HG03175 (cell line): ENCODE data around the gene COP1.

Experiments
- ATAC-seq: cut with Tn5 transposase; IDR thresholded peaks from one replicate; pipeline ENCODE4 v1.9.1; 2021; ENCODE audit warnings: mild to moderate bottlenecking, moderate library complexity; ENCODE audit not compliant: unreplicated experiment

The COP1 gene

DNA sequence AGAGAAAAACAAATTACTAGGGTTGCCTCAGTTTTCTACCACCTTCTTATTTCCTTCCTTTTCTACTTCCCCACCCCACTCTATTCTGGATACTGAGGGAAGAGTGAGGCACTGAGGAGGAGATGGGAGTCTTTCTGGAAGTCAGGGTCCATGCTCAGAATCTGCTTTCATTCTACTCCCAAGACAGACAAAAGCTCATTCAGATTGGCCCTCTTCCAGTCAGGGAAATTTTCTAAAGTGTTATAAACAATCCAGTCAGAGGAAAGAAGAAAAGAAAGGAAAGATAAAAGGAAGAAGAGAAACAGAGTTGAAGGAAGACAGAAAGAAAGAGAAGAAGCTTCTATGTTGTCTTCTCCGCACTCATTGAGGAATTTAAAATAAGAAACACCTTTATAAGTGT is 228.6 kb downstream of the COP1 start:
- ATAC-seq = no peak

DNA sequence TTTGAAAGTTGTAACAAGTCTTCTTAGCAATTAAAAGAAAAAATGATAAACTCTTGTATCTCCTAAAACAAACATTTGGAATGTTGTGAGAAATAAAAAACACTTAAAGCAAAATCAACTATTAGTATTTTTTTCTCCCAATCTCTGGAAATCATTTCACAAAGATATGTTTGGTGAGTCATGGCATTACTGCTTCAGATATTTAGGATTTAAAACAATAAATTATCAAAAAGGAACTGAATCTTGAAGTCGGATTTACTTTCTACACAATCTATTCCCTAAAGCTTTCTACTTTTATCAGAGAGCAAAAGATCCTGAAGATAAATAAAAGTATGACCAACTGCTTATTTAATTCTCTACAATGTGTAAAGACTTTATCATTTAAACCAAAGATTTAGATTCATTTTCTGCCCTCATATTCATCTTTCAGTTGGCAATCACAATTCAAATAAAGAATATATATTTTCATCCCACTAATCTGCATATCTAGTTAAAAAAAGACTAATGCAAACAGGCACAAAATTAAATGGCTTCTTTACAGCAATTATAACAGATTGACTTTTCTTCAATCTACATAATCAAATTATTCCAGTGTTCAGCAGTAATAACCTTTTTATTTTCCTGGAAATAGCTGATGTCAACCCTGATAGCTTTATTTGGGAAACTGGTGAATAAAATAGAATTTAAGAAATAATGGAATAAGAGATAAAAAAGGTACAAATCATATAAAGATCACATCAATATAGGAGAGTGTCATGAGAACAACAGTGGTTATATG is 230.0 kb downstream of the COP1 start:
- no peak for ATAC-seq

DNA sequence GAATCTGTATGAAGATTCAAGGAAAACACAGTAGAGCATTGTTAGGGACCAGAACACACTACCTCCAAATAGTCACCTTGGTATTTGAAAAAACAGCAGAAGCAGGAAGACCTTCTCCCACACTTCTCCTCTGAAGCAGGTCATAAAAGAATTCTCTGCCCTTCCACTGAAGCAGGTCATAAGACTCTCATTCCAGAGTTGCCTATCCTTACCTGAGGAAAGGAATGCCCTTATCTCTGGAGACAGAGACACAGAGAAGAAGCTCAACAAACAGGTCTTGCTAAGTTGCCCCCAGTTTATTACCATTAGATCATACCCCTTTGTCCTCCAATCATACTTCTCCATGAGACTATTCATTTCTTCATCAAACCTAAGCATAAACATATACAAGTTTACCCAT is 237.9 kb downstream of the COP1 start:
- ATAC-seq = no peak

DNA sequence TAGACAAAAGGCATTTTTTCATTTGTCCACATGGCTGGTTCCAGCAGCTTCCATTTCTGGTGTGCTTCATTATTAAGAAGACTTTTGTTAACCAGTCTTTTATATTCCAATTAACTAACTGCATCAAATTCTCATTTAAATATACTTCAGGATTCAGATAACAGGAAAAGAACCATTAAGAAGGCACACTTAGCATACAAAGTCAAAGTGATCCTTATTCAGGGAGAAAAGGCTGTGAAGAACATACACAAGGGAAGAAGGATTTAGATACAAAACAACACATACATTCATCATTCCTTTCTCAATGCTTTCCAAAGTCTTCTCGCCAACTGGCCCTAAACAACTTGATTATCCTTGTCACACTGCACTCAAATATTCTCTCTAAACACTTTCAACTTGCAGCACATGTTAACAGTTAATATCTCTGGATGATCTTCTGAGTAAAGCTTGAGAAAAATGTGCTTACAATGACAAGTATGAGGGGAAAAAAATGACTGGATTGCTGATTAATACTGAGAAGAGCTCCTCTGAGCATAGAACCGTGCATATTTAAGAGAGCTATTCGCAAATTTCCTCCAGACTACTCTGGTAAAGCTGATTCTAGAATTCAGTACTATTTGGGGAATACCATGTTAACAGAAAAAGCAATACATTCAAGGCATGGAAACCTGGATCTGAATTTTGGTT is 238.5 kb downstream of the COP1 start:
- ATAC-seq = no peak

DNA sequence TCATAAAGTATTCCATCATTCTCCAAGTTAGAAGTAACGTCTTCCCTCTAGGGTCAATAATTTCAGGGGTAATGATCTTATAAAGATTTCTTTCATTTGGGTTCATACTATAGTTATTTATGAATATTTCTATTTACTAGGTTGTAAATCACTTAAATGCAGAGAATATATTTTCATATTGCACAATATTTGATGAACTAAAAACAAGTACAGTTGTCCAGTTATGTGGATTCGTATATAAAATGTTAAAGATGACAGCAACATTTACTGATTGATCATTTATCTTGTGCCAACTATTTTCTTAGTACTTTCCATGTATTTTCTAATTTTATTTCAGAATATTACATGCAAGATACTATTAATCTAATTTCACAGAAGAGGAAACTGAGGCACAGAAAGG is 243.3 kb downstream of the COP1 start:
- no peak for ATAC-seq

DNA sequence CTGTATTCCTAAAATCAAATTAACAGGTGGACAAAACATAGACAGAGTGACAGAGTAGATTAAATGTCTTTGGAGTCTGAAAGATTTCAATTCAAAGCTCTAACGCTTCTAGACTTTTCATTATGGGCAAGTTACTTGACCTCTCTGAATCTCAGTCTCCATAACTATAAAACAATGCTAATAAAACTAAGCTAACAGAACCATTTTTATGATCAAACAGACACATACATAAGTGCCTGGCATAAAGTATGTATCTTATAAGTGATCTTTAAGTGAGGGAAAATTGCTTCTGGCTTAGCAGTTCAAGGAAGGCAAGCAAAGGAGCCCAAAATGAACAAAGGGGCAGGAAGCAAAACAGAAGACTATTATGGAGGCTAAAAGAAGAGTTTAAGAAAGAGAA is 246.9 kb downstream of the COP1 start:
- no peak for ATAC-seq

DNA sequence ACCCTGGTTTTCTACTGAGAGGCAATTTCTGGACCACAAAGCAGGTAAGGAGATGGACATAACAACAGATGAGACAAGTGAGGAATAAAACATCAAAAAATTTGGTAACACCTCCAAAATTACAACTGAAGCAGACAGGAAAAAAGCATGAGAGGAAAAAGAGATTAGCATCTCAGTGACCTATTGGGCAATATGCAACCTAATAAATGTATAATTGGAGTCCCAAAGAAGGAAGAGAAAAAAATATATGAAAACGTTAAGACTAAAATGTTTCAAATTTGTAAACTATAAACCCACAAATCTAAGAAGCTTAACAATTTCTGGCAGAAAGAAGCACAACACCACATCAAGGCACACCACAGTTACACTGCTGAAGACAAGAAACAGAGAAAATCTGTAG is 255.5 kb downstream of the COP1 start:
- ATAC-seq = no peak

DNA sequence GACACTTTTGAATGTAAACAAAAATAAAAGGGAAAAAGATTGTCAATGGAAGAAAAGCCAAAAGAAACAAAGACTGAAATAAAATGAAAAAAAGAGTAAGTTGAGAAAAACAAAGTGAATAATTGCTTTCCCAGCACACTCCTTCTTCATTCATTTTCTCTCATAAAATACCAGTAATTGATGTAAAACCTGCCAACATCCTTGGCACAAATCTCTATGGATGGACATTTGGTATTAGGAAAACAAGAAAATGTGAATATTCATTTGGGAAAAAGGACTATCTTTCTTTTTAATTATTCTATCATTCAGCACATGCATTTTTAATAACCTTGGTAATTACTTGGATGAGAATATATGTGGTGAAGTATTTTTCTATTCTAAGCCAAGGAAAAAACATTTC is 259.3 kb downstream of the COP1 start:
- ATAC-seq = no peak

DNA sequence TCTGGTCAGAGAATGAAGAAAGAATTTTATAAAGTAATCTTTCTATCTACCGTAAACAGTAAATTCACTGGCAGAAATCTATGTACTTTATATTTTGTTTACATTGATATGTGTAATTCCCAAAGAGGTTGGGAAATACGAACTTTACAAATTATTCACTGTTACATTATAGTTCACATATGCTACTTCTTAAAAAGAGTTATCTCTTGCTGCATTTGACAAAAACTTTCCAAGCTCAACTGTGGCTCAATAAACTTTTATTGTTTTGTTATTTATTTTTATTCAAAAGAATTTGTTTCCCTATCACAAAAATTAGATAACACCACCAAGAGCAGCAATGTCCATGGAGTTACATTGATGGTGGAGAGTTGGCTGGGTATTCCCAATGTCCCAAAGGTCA is 262.5 kb downstream of the COP1 start:
- no peak for ATAC-seq

DNA sequence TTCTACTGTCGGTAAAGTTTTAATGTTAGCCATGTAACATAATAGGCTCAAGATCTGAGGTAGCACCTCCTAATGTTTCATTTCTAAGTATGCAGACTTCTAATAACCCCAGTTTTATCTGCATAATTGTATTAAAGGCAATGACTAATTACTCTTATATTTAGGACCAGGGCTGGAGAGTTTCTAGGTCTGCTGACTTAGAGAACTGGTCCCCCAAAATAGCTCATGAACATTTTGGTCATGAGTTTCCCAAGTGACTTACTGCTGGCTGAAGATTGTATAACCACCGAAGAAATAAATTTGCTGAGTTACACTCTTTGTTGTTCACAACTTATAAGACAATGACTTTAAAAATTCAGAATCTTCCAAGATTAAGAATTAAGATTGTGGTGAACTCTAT is 265.9 kb downstream of the COP1 start:
- ATAC-seq = no peak

DNA sequence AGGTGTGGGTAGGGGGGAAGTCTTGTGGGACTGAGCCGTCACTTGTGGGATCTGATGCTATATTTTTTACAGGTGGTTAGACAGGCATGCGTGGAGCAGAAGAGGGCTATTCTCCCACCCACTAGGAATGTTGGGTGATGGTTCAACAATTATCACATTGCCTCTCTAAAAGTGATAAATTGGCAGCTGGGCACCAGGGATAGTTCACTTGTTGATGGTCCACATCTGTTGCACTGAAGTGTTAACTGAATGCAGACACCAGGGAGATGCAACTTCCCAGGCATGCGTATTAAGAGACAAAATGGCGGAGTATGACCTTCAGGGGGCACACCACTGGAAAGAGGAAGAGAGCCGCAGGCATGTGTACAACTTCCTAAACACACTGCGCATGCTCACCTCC is 270.4 kb downstream of the COP1 start:
- no peak for ATAC-seq

DNA sequence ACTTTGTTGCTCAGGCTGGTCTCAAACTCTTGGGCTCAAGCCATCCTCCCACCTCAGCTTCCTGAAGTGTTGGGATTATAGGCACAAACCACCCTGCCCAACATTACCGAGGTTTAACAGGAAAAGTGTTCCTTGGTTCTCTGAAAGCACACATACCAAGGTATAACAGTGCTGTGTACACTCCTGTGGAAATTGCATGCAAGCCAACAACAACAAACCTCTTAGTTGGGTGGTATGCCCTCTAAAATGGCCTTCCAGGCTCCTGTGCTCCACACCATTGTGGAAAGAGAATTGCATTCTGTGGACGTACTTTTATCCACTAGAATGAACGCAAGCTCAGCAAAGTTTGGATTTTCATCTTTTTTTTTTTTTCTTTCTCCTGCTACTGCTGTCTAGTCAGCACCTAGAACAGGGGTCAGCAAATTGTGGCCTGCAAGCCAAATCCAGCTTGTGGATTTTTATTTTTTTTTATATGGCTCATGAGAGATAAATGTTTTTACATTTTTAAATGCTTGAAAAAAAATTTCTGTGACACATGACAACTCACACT is 271.4 kb downstream of the COP1 start:
- ATAC-seq = no peak

DNA sequence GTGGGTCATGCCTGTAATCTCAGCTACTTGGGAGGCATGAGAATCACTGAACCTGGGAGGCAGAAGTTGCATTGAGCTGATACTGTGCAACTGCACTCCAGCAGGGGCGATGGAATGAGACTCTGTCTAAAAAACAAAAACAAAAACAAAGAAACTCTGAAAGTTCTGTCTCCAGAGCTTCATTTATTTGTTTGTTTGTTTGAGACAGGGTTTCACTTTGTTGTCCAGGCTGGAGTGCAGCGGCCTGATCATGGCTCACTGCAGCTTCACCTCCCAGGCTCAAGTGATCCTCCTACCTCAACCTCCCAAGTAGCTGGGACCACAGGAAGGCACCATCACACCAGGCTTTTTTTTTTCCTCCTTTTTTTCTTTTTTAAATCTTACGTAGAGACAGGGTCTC is 271.9 kb downstream of the COP1 start:
- no peak for ATAC-seq

DNA sequence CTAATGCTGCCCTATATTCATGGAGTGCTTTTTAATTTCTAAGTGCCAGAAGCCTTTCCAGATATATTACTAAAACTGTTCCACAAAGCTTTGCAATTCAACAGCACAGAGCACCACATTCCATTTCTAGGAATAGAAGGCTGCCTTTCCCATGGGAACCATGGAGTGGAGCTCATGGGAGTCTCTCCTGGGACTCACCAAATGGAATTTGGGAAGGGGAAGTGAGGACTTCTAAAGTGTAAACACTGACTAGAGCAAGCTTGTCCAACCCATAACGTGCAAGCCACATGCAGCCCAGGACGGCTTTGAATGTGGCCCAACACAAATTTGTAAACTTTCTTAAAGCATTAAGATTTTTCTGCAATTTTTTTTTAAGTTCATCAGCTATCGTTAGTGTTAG is 273.3 kb downstream of the COP1 start:
- ATAC-seq = no peak

DNA sequence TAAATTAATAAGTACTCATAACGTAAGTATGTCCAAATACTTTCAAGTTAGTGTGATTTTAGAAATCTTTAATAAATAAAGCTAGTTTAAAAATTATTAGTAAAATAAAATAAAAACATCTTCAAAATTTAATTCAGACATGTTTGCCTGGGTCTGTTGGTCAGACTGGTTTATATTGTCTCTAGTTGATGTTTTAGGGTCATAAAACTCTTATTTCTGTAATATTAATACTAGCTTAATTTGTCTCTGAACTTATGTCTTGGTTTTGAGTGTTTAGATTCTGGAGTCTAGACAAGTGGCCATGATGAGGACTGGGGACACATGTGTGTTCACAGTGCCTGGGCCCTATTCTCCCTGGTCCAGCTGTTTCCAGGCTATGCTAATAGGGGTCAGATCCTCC is 279.1 kb downstream of the COP1 start:
- no peak for ATAC-seq

DNA sequence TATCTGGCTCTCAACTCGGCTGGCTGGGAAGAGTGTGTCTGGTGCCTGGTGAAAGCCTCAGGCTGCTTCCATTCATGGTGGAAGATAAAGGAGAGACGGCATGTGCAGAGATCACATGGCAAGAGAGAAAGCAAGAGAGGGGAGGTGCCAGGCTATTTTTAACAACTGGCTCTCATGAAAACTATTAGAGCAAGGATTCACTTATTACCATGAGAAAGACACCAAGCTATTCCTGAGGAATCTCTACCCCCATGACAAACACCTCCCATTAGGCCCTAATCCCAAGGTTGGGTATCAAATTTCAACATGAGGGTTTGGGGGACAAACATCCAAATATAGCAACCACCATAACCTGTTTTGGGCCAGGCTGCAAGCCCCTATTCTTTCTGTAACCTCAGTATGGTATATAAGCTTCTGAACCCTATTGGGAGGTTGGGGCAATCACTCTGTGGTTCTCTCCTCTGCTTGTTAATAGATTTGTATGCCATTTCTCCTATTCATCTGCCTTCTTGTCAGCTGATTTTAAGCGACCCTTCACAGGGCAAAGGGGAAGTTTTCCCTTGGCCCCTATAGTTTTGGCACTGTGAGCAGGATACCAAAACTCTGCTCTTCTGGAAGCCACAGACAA is 284.7 kb downstream of the COP1 start:
- ATAC-seq = no peak

DNA sequence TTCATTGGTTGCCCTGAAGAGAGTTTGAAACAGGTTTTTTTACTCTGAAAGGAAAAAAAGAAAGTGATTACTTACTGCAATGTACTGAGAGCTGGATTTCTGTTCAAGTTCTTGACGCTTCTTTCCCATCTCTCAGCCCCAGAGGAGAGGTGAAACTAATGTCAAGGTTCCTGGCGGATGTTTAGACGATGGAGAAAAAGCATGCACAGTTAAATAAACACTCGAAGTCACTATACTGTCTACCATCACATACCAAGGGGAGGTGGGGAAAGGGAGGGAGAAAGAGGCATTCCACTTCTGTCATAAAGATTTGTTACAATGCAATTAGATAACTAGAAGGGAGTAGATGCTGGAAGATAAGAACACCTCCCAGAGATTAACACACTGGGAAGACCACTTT is 286.7 kb downstream of the COP1 start:
- no peak for ATAC-seq

DNA sequence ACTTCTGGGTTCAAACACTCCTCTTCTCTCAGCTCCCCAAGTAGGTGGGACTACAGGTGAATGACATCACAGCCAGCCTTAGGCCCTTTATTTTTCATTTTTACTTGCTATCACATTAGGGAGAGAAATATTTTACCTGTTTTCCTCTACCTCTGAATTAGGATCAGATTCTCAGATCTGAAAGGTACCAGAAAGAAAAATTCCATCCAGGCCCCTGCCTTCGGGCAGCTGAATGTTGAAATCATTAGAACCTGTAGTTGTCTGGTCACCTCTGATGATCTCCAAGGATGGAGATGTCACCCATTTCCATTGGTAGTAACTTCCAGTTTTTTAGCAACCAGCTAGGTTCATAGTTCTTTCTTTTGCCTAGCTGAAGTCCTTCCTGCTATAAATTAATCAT is 288.1 kb downstream of the COP1 start:
- no peak for ATAC-seq

DNA sequence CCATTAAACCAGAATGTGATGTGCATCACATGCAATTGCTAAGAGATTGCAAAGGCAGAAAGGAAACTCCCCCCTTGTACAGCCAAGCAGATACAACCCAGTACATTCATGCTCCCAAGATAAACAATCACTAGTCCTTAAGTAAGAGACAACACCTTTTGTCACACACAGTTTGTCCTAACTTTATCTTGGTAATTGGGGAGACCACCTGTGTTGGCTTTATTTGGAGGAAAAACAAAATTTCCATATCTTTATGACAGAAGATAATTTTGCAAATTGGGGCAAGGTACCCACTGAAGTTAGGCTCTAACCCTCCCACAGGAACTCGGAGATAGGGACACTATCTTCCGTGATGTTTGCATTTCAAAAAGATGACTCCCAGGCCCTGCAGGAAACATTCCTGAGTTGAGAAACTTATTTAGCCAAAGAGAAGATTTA is 288.7 kb downstream of the COP1 start:
- no peak for ATAC-seq

DNA sequence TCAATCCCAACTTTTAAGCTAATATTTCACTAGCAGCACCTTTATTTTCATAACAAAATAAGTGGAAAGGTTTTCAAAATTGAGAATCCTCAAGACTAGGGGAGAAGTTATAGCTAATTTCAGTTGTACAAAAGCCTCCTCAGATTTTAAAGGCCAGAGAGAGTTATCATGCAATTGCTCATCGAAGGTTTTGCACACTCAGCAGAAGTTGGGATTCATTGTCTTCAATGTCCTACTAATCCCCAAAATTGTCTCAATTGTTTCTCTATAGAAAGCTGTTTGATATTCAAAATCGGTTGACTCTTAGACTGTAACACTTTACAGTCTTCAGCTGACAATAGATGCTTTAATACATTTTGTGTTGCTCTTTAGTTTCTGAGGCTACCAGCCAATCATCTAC is 293.0 kb downstream of the COP1 start:
- ATAC-seq = no peak

DNA sequence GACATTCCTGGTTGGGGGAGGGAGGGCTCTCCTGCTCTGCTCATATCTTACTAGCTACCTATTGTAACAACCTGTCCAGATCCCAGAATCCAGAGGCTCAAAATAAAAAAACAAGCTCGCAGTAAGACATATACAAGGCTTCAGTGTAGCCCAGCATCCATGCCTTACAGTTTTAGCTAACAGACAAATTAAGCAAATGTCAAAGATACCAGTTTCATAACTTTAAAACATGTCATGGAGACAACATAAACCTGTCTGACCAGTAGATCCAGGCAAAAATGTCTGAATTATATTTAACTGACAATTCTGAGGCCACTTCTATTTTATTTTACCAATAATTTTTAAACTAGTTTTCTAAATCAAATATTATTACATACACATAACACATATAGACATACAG is 295.9 kb downstream of the COP1 start:
- ATAC-seq = no peak

DNA sequence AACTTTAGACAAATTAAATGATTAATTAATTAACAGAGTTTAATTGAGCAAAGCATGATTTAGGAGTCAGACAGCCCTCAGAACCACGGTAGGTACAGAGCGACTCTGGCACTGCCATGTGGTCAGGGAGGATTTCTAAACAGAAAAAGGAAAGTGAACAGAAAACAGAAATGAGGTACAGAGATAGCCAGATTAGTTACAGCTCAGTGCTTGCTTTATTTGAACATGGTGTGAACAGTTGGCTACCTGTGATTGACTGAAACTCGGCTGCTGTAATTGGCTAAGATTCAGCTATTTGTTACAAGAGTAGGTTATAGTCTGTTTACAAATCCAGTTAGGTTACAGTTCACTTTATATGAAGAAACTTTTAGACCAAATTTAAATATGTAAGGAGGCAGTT is 300.7 kb downstream of the COP1 start:
- ATAC-seq = no peak
